ENCODE results near the gene TDRD12.

DNA sequence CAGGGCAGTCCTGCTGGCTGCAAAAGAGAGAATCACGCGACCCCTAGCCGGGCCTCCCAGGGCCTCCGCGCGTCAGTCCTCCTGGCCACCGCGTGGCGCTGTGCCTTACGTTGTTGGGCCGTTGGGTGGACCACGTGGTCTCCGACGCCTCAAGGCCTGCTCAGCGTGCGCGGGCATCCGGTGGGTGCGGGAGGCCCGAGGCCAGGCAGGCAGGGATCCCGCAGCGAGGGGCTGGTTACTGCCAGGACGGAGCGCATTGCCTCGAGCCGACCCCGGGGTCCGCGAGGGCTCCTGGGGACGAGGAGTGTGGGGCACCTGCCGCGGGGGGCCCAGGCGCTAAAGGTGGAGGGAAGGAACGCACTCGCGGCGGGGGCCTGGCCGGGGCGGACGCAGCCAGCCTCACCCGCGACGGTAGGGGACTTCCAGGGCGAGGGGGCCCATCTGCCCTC lies at the start of gene TDRD12:
- TF ChIP-seq, protein P1, sequence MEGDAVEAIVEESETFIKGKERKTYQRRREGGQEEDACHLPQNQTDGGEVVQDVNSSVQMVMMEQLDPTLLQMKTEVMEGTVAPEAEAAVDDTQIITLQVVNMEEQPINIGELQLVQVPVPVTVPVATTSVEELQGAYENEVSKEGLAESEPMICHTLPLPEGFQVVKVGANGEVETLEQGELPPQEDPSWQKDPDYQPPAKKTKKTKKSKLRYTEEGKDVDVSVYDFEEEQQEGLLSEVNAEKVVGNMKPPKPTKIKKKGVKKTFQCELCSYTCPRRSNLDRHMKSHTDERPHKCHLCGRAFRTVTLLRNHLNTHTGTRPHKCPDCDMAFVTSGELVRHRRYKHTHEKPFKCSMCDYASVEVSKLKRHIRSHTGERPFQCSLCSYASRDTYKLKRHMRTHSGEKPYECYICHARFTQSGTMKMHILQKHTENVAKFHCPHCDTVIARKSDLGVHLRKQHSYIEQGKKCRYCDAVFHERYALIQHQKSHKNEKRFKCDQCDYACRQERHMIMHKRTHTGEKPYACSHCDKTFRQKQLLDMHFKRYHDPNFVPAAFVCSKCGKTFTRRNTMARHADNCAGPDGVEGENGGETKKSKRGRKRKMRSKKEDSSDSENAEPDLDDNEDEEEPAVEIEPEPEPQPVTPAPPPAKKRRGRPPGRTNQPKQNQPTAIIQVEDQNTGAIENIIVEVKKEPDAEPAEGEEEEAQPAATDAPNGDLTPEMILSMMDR (IDR thresholded peaks at IDR 0.05): no peak
- TF ChIP-seq EZH2phosphoT487 (IDR thresholded peaks at IDR 0.05): no peak
- TF ChIP-seq EZH2 (IDR thresholded peaks at IDR 0.05): no peak
